Retinal pigment epithelial cell (primary cell): ENCODE results near the gene CHD3.

Experiments
- DNase-seq: peaks from one replicate; pipeline ENCODE4 v3.0.0-alpha.2; 2010; ENCODE audit warnings: low read depth
- H3K4me3 ChIP-seq: 2 replicates; pipeline ENCODE4 v1.5.1; 2011; ENCODE audit warnings: mild to moderate bottlenecking, low read length, control low read depth, moderate library complexity
- CTCF ChIP-seq: conservative IDR thresholded peaks from 2 replicates; pipeline ENCODE4 v1.5.1; 2011; ENCODE audit warnings: low read depth, low read length, control low read depth, inconsistent platforms

Gene CHD3

GRCh38 chr17:7854851-7855659 is 33.5 kb upstream of the CHD3 start, which contains the start of gene TMEM88:
TMEM88 (plus strand) TSS chr17:7855066; CDS start chr17:7855075, 9 bp downstream.
- H3K4me3 ChIP-seq, result peak within 1 kb of the TSS; percentile 52

GRCh38 chr17:7855660-7856010 is 33.0 kb upstream of the CHD3 start:
- DNase-seq, result no peak
- no peak for TF ChIP-seq CTCF
- peak overlapping the region; percentile 52 for H3K4me3 ChIP-seq

More at GRCh38 chr17:7854851-7855659, 33.5 kb upstream of the CHD3 start, which contains the start of gene TMEM88:
- no peak for TF ChIP-seq CTCF
- no peak for DNase-seq

GRCh38 chr17:7856011-7856810 is 32.4 kb upstream of the CHD3 start:
- DNase-seq, result no peak
- TF ChIP-seq CTCF, result no peak
- peak overlapping the region; percentile 52 for H3K4me3 ChIP-seq

GRCh38 chr17:7856811-7857712 is 31.5 kb upstream of the CHD3 start, which contains the start of gene NAA38:
NAA38 (minus strand) TSS chr17:7857559; CDS start chr17:7857463, 96 bp downstream.
- peak; percentile 33 for TF ChIP-seq CTCF
- peak within 1 kb of the TSS; percentile 52 for H3K4me3 ChIP-seq
- DNase-seq, result peak; percentile 98

GRCh38 chr17:7857713-7858521 is 30.7 kb upstream of the CHD3 start, which contains the start of gene CYB5D1:
CYB5D1 (plus strand) TSS chr17:7858003; CDS start chr17:7858135, 132 bp downstream.
- TF ChIP-seq CTCF, result no peak
- H3K4me3 ChIP-seq, result peak within 1 kb of the TSS; percentile 52
- no peak for DNase-seq

- no peak for DNase-seq
These were observed 30.1 kb upstream of the CHD3 start for GRCh38 chr17:7858522-7858810.

More at GRCh38 chr17:7858522-7858810, 30.1 kb upstream of the CHD3 start:
- TF ChIP-seq CTCF, result peak; percentile 46
- H3K4me3 ChIP-seq, result peak overlapping the region; percentile 52
